ENCODE measurements around the gene ASTN1.

ASTN1 gene

DNA sequence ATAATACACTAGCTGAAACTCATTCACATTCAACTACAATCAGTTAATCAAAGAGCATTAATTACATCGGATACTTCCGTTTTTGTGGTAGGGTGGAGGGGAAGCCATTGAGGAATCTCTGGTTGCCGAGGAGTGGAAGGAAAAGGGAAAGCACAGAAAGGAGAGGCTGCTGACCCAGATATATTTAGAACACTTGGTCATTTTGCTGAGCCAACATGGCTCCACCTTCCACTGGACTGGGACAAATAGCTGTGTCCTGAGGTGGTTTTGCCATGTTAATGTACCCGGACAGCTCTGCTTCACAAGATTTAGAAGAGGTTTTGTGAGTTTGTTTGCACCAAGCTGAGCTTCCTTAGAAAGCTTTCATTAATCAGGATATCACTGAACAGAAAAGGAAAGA is 26.2 kb downstream of the ASTN1 start:
- no peak for DNase-seq (ENCODE audit: low spot score in 2 of 2)
- no peaks in the 10 kb centered on the region for H3K27me3 ChIP-seq (ENCODE audit: low read depth)
- no peak overlapping the region for H3K4me3 ChIP-seq
- H3K4me1 ChIP-seq: no peaks in the 10 kb centered on the region
- in situ Hi-C loops (cut with MboI; ENCODE audit: low sequenced_read_pairs): no loop called here
- no peaks in the 10 kb centered on the region for H3K36me3 ChIP-seq (replicated peaks)
- H3K9me3 ChIP-seq: no peaks in the 10 kb centered on the region

DNA sequence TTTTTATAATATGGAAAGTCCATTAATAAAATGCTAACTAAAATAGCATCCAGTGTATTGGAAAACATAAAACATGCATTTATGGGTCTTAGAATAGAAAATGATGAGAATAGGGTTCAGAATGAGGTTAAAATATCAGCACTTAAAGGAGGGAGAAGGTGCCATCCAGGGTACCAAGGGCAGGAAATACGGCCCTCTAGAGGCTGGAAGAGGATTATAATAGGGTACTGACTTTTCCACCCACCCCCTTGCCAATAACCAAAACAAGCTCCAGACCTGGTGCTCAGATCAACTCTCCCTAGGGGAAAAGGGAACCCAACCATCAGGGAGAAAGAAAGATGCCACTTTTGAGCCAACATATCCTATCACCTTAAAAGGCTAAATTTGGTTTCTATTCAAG is 26.7 kb downstream of the ASTN1 start:
- Histone ChIP-seq H3K4me3 (no peak overlapping the region), H3K36me3 (replicated peaks) (no peaks in the 10 kb centered on the region), H3K4me1 (no peaks in the 10 kb centered on the region), H3K9me3 (no peaks in the 10 kb centered on the region), H3K27me3 (ENCODE audit: low read depth) (no peaks in the 10 kb centered on the region)
- no peak for DNase-seq (ENCODE audit: low spot score in 2 of 2)
- in situ Hi-C loops (cut with MboI; ENCODE audit: low sequenced_read_pairs): no loop called here

- H3K27me3 ChIP-seq (ENCODE audit: low read depth): no peaks in the 10 kb centered on the region
- H3K4me3 ChIP-seq: no peak overlapping the region
- H3K9me3 ChIP-seq: no peaks in the 10 kb centered on the region
- in situ Hi-C loops (cut with MboI; ENCODE audit: low sequenced_read_pairs): no loop called here
- no peaks in the 10 kb centered on the region for H3K4me1 ChIP-seq
- DNase-seq (ENCODE audit: low spot score in 2 of 2): no peak
- H3K36me3 ChIP-seq (replicated peaks): no peaks in the 10 kb centered on the region
These were observed 29.3 kb downstream of the ASTN1 start for GRCh38 chr1:177135250-177135649.

DNA sequence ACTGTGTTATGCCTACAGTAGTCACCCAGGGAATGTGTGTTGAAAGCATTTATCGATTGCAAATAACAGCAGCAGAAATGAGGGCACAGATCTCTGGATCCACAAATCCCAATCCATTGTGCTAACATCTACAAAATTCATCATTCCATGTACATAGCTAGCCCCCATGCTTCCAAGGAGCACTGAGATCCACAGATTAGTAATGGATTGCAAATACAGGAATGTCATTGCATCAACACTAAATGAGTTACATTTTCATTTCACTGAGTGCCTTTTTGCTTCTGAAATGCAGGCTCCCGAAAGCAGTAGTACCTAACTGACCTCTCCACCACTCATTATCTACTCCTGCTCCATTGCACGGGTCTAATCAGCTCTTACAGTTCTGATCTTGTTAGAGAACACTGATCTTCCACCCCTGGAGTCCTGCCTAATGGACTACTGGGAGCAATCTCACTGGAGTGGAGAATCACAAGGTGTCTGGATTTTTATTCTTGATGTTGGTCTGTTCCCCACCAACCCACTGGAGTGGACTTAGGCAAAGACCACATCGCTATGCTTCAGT is 30.5 kb downstream of the ASTN1 start:
- Histone ChIP-seq H3K9me3 (no peaks in the 10 kb centered on the region), H3K27me3 (ENCODE audit: low read depth) (no peaks in the 10 kb centered on the region), H3K4me1 (no peaks in the 10 kb centered on the region), H3K4me3 (no peak overlapping the region), H3K36me3 (replicated peaks) (no peaks in the 10 kb centered on the region)
- in situ Hi-C loops (cut with MboI; ENCODE audit: low sequenced_read_pairs): no loop called here
- no peak for DNase-seq (ENCODE audit: low spot score in 2 of 2)

DNA sequence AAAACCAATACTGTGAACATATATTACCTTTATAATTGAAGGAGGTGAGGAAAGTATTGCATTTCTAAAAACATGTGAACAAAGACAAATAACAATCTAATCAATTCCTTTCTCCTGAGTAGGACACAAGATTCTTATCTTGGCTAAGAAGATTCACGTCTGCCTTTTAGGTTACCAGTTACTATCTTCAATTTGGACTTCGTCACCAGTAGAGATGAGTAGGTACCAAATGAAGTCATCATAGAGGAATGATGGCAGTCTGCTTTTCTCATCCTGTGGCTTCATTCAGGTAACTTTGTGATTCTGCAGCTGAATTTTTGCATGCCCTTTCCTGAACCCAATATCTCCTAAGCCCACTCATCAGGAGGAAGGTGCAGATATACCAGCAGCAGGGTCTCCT is 32.4 kb downstream of the ASTN1 start:
- no peak for DNase-seq (ENCODE audit: low spot score in 2 of 2)
- in situ Hi-C loops (cut with MboI; ENCODE audit: low sequenced_read_pairs): no loop called here
- Histone ChIP-seq H3K4me3 (no peak overlapping the region), H3K9me3 (no peaks in the 10 kb centered on the region), H3K4me1 (no peaks in the 10 kb centered on the region), H3K27me3 (ENCODE audit: low read depth) (no peaks in the 10 kb centered on the region), H3K36me3 (replicated peaks) (no peaks in the 10 kb centered on the region)

DNA sequence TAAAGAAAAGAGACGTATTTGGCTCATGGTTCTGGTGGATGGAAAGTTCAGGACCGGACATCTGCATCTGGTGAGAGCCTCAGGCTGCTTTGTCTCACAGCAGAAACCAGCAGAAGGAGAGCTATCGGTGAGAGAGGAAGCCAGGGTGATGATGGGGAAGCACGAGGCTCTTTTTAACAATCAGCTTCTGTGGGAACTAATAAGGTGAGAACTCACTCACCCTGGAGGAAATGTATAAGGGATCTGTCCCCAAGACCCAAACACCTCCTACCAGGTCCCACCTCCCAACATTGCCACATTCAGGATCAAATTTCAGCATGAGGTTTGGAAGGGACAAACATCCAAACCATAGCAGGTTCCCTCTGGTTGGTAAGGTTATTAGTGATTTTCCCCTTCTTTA is 32.8 kb downstream of the ASTN1 start:
- H3K4me1 ChIP-seq: no peaks in the 10 kb centered on the region
- in situ Hi-C loops (cut with MboI; ENCODE audit: low sequenced_read_pairs): no loop called here
- no peaks in the 10 kb centered on the region for H3K9me3 ChIP-seq
- H3K36me3 ChIP-seq (replicated peaks): no peaks in the 10 kb centered on the region
- no peaks in the 10 kb centered on the region for H3K27me3 ChIP-seq (ENCODE audit: low read depth)
- H3K4me3 ChIP-seq: no peak overlapping the region
- no peak for DNase-seq (ENCODE audit: low spot score in 2 of 2)

- H3K4me3 ChIP-seq: no peak overlapping the region
- H3K4me1 ChIP-seq: no peaks in the 10 kb centered on the region
- H3K9me3 ChIP-seq: no peaks in the 10 kb centered on the region
- in situ Hi-C loops (cut with MboI; ENCODE audit: low sequenced_read_pairs): no loop called here
- no peaks in the 10 kb centered on the region for H3K27me3 ChIP-seq (ENCODE audit: low read depth)
- no peak for DNase-seq (ENCODE audit: low spot score in 2 of 2)
- H3K36me3 ChIP-seq (replicated peaks): no peaks in the 10 kb centered on the region
These were observed 34.0 kb downstream of the ASTN1 start for GRCh38 chr1:177130451-177130945.

GRCh38 chr1:177128665-177129281 is 35.7 kb downstream of the ASTN1 start:
- Histone ChIP-seq H3K27me3 (ENCODE audit: low read depth) (no peaks in the 10 kb centered on the region), H3K4me1 (no peaks in the 10 kb centered on the region), H3K9me3 (no peaks in the 10 kb centered on the region), H3K36me3 (replicated peaks) (no peaks in the 10 kb centered on the region), H3K4me3 (no peak overlapping the region)
- in situ Hi-C loops (cut with MboI; ENCODE audit: low sequenced_read_pairs): no loop called here
- DNase-seq (ENCODE audit: low spot score in 2 of 2): no peak

GRCh38 chr1:177126267-177126666 is 38.2 kb downstream of the ASTN1 start:
- Histone ChIP-seq H3K27me3 (ENCODE audit: low read depth) (no peaks in the 10 kb centered on the region), H3K36me3 (replicated peaks) (no peaks in the 10 kb centered on the region), H3K4me3 (no peak overlapping the region), H3K4me1 (no peaks in the 10 kb centered on the region), H3K9me3 (no peaks in the 10 kb centered on the region)
- in situ Hi-C loops (cut with MboI; ENCODE audit: low sequenced_read_pairs): no loop called here
- DNase-seq (ENCODE audit: low spot score in 2 of 2): no peak

GRCh38 chr1:177124577-177125278 is 39.8 kb downstream of the ASTN1 start:
- in situ Hi-C loops (cut with MboI; ENCODE audit: low sequenced_read_pairs): no loop called here
- DNase-seq (ENCODE audit: low spot score in 2 of 2): no peak

DNA sequence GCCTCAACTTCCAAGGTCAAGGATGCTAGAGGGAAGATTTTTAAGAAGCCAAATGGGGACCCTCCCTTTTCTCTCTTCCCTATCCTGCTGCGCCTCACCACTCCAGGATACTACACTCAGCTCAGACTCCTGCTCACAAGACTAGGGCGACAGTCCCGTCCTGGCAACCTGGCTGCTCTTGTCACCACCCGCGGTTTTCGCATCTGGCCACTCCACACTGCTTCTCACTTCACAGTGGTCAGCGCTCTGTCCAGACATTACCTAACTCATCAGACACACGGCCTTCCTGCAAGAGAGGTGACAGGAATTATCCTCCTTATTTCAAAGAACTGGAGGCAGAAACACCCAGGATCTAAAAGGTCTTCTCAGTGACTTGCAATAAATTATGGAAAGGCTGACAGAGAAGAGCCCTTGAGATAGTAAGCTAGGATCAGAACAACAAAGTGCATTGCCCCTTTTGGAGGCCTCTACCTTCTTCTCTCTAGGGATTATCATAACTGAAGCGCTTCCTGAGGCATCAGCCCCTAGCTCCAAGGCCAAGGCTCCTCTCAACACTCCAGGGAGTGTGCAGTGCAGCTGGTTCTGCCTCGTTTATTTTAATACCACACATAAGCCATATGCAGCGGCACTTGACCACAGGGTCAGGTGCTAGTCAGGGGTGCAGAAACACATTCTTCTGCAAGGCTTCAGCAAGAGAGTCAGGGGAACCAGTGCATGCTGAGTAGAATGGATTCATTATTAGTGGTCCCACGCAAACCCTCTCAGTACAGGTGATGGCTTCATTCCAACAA is 41.9 kb downstream of the ASTN1 start:
- in situ Hi-C loops (cut with MboI; ENCODE audit: low sequenced_read_pairs): no loop called here
- no peak for DNase-seq (ENCODE audit: low spot score in 2 of 2)

More at GRCh38 chr1:177124577-177125278, 39.8 kb downstream of the ASTN1 start:
- H3K4me3 ChIP-seq: no peak overlapping the region
- H3K4me1 ChIP-seq: no peaks in the 10 kb centered on the region
- no peaks in the 10 kb centered on the region for H3K36me3 ChIP-seq (replicated peaks)
- H3K9me3 ChIP-seq: no peaks in the 10 kb centered on the region
- H3K27me3 ChIP-seq (ENCODE audit: low read depth): no peaks in the 10 kb centered on the region

GRCh38 chr1:177119311-177119710 is 45.2 kb downstream of the ASTN1 start:
- no peaks in the 10 kb centered on the region for H3K27me3 ChIP-seq (ENCODE audit: low read depth)
- no peak overlapping the region for H3K4me3 ChIP-seq
- H3K36me3 ChIP-seq (replicated peaks): no peaks in the 10 kb centered on the region
- no peaks in the 10 kb centered on the region for H3K4me1 ChIP-seq
- no peaks in the 10 kb centered on the region for H3K9me3 ChIP-seq
- in situ Hi-C loops (cut with MboI; ENCODE audit: low sequenced_read_pairs): no loop called here
- no peak for DNase-seq (ENCODE audit: low spot score in 2 of 2)

More for the DNA sequence above, 41.9 kb downstream of the ASTN1 start:
- Histone ChIP-seq H3K27me3 (ENCODE audit: low read depth) (no peaks in the 10 kb centered on the region), H3K36me3 (replicated peaks) (no peaks in the 10 kb centered on the region), H3K4me3 (no peak overlapping the region), H3K4me1 (no peaks in the 10 kb centered on the region), H3K9me3 (no peaks in the 10 kb centered on the region)

DNA sequence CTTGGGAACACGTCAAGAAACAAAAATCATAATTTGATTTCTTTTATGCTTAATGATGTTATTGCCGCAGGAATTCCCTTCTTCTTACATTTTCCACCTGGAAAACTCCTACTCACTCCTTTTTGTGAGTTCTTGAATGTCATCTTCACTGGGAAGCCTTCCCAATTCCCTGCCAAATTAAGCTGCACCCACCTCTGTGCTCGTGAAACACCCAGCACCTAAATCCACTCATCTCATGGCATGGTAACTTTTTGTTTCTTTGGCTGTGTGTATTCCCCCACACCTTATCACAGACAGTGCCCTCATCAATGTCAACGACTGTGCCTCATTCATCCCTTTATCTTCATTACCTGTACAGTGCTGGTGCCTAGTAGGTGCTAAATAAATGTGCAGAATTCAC is 45.6 kb downstream of the ASTN1 start:
- no peaks in the 10 kb centered on the region for H3K27me3 ChIP-seq (ENCODE audit: low read depth)
- no peak for DNase-seq (ENCODE audit: low spot score in 2 of 2)
- H3K36me3 ChIP-seq (replicated peaks): no peaks in the 10 kb centered on the region
- H3K9me3 ChIP-seq: no peaks in the 10 kb centered on the region
- no peaks in the 10 kb centered on the region for H3K4me1 ChIP-seq
- H3K4me3 ChIP-seq: no peak overlapping the region
- in situ Hi-C loops (cut with MboI; ENCODE audit: low sequenced_read_pairs): no loop called here

DNA sequence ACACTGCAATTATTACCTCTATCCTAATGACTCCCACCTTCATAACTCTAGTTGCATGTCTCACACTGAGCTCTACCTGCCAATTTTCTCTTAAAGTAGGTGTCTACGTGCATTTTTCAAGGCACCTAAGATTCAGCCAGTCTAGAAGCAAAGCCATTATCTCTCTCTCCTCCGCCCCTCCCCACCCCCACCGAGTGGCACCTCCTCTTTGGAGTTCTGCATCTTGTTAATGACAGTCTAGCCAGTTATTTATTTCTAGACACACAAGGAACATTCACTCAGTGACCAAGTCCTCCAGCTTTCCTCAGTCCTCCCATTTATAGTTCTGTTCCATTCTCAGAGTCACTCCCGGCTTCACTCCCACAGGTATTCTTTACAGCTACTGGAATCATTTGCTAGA is 47.6 kb downstream of the ASTN1 start:
- no peaks in the 10 kb centered on the region for H3K9me3 ChIP-seq
- no peaks in the 10 kb centered on the region for H3K27me3 ChIP-seq (ENCODE audit: low read depth)
- DNase-seq (ENCODE audit: low spot score in 2 of 2): no peak
- in situ Hi-C loops (cut with MboI; ENCODE audit: low sequenced_read_pairs): no loop called here
- H3K36me3 ChIP-seq (replicated peaks): no peaks in the 10 kb centered on the region
- no peaks in the 10 kb centered on the region for H3K4me1 ChIP-seq
- H3K4me3 ChIP-seq: no peak overlapping the region
